ENCODE results near the gene CLP1. TPM values are rescaled to one million over a fixed set of nuclear protein-coding genes. Genes with fewer than 3 reads are reported as not detected.
"Not testable (repeated sequence)": the region's sequence is repeated elsewhere in the genome, so short reads cannot be mapped to it uniquely, and the experiment has no call there.

CLP1 gene
- total and polyA plus RNA-seq, 7 donors = 3.9 to 23.2 (median 13.2) TPM

DNA sequence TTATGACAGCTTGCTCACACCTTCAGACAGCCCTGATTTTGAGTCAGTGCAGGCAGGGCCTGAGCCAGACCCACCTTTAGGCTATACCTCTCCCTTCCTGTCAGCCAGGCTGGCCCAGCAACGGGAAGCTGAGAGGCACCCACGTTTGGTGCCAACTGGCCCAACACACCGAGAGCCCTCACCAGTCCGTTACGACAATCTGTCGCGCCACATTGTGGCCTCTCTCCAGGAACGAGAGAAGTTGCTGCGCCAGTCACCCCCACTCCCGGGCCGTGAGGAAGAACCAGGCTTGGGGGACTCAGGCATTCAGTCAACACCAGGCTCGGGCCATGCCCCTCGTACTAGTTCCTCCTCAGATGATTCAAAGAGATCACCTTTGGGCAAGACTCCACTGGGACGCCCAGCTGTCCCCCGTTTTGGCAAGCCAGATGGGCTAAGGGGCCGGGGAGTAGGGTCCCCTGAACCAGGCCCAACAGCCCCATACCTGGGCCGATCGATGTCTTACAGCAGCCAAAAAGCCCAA is 41.3 kb downstream of the CLP1 start:
- TF ChIP-seq, protein P1, sequence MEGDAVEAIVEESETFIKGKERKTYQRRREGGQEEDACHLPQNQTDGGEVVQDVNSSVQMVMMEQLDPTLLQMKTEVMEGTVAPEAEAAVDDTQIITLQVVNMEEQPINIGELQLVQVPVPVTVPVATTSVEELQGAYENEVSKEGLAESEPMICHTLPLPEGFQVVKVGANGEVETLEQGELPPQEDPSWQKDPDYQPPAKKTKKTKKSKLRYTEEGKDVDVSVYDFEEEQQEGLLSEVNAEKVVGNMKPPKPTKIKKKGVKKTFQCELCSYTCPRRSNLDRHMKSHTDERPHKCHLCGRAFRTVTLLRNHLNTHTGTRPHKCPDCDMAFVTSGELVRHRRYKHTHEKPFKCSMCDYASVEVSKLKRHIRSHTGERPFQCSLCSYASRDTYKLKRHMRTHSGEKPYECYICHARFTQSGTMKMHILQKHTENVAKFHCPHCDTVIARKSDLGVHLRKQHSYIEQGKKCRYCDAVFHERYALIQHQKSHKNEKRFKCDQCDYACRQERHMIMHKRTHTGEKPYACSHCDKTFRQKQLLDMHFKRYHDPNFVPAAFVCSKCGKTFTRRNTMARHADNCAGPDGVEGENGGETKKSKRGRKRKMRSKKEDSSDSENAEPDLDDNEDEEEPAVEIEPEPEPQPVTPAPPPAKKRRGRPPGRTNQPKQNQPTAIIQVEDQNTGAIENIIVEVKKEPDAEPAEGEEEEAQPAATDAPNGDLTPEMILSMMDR (IDR thresholded peaks at IDR 0.05) = no peak
- TF ChIP-seq EP300 (IDR thresholded peaks at IDR 0.05) (no peak), POLR2AphosphoS5 (IDR thresholded peaks at IDR 0.05) (no peak), POLR2A (IDR thresholded peaks at IDR 0.05) (no peak)
- intact Hi-C loops (cut with DNase I) = no loop called here

DNA sequence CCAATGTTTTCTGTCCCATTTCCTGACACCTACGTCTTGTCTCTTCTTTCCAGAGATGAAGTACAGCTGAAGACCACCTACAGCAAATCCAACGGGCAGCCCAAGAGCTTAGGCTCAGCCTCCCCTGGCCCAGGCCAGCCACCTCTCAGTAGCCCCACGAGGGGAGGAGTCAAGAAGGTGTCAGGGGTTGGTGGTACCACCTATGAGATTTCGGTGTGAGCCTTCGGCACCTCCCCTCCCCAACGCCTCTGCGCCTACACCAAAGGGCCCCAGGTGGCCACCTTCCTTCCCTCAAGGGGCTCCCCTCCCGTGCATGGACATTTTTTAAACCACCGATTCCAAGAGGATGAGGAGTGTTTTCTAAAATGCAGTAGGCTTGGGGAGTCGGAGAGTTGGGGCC is 42.3 kb downstream of the CLP1 start:
- intact Hi-C loops (cut with DNase I) = no loop called here
- Histone ChIP-seq H3K27ac (no peak overlapping the region), H3K36me3 (peaks cover 33 to 94% (median 61%) of the 10 kb centered on the region in 4 donors), H3K4me3 (no peak overlapping the region), H3K4me1 (no peaks in the 10 kb centered on the region), H3K27me3 (no peaks in the 10 kb centered on the region), H3K9me3 (no peaks in the 10 kb centered on the region)
- no peak for TF ChIP-seq POLR2A (IDR thresholded peaks at IDR 0.05)
- no peak for TF ChIP-seq POLR2AphosphoS5 (IDR thresholded peaks at IDR 0.05)
- no peak for TF ChIP-seq EP300 (IDR thresholded peaks at IDR 0.05)
- TF ChIP-seq, protein P1 (IDR thresholded peaks at IDR 0.05) = no peak
- WGBS, 2 donors = 90 to 92% methylated on average over 10 of the region's 10 CpGs
- DNase-seq = no peak

More for the DNA sequence above, 41.3 kb downstream of the CLP1 start:
- Histone ChIP-seq H3K9me3 (no peaks in the 10 kb centered on the region), H3K36me3 (peaks cover 42 to 94% (median 63%) of the 10 kb centered on the region in 4 donors), H3K4me3 (no peak overlapping the region), H3K27ac (no peak overlapping the region), H3K27me3 (no peaks in the 10 kb centered on the region), H3K4me1 (no peaks in the 10 kb centered on the region)
- WGBS, 2 donors = 92 to 95% methylated on average over 18 of the region's 18 CpGs
- no peak for DNase-seq

DNA sequence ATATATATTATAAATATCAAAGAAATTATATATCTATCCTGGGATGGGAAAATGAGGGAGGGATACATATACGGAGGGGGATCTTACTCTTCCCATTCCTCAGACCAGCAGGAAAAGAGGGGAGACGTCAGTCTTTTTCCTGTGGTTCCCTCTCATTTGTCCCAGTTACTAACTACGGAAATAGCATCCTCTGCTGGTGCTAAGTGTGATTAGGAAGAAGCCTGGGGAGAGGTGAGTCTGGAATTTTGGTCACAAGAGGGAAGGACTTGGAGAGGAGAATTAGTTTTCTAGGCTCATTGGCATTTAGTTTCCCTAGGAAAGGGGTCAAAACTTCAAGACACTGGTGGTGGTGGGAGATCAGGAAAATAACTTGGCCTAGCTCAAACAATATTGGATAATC is 42.9 kb downstream of the CLP1 start:
- DNase-seq = no peak
- peaks cover 27 to 92% (median 58%) of the 10 kb centered on the region in 4 donors for H3K36me3 ChIP-seq
- H3K27ac ChIP-seq = no peak overlapping the region
- no peaks in the 10 kb centered on the region for H3K9me3 ChIP-seq
- TF ChIP-seq EP300 (IDR thresholded peaks at IDR 0.05) = no peak
- TF ChIP-seq, protein P1 (IDR thresholded peaks at IDR 0.05) = no peak
- no peak for TF ChIP-seq POLR2A (IDR thresholded peaks at IDR 0.05)
- no peak for TF ChIP-seq POLR2AphosphoS5 (IDR thresholded peaks at IDR 0.05)
- H3K4me1 ChIP-seq = no peaks in the 10 kb centered on the region
- no peak overlapping the region for H3K4me3 ChIP-seq
- intact Hi-C loops (cut with DNase I) = no loop called here
- WGBS, 2 donors = 77 to 83% methylated on average over 3 of the region's 3 CpGs
- H3K27me3 ChIP-seq = no peaks in the 10 kb centered on the region

DNA sequence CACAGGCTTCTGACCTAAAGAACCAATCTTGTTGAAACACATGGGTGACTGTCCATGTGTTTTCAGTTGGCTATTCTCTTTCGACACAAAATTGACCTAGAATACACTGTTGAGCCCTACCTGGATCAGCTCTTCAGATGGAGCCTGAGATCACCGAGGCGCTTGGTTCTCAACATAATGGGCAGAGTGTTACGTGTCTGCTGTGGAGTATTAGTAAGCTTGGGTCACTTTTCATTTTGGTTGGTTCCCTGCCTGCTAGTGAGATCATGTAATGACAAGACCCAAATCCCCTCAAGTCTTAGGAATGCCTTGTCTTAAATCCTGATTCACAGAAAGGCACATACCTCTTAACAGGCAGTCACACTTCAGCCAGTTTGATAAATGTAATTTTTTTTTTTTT is 45.8 kb downstream of the CLP1 start:
- peaks cover 9 to 69% (median 37%) of the 10 kb centered on the region in 4 donors for H3K36me3 ChIP-seq
- no peaks in the 10 kb centered on the region for H3K4me1 ChIP-seq
- H3K9me3 ChIP-seq = no peaks in the 10 kb centered on the region
- no peak overlapping the region for H3K27ac ChIP-seq
- no peak for DNase-seq
- intact Hi-C loops (cut with DNase I) = no loop called here
- WGBS, 2 donors = 95 to 97% methylated on average over 4 of the region's 4 CpGs
- no peak overlapping the region for H3K4me3 ChIP-seq
- no peaks in the 10 kb centered on the region for H3K27me3 ChIP-seq
- TF ChIP-seq POLR2A (IDR thresholded peaks at IDR 0.05) = no peak
- no peak for TF ChIP-seq POLR2AphosphoS5 (IDR thresholded peaks at IDR 0.05)

DNA sequence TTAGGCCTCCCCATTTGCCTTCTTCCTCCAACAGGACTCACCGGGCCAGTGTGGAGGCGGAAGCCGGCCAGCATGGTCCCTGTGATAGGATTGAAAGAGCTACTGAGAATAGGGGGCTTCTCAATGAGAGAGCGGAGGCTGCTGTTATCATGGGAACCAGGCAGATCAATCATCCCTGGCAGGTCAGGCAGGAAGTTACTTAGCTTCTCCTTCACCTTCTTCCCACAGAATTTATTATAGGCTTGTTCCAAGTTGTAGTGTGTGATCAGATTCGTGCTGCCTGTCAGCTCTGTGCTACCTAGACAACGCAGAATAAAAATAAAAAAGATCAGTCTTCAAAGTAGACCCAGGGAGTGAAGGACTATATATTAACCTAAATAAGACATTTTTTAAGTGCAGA is 47.4 kb downstream of the CLP1 start:
- Histone ChIP-seq H3K9me3 (no peaks in the 10 kb centered on the region), H3K27ac (no peak overlapping the region), H3K27me3 (no peaks in the 10 kb centered on the region), H3K36me3 (peaks cover 0 to 58% (median 21%) of the 10 kb centered on the region in 4 donors), H3K4me3 (no peak overlapping the region), H3K4me1 (peaks cover 0 to 3% (median 0%) of the 10 kb centered on the region in 4 donors)
- TF ChIP-seq EP300 (IDR thresholded peaks at IDR 0.05) (no peak), POLR2AphosphoS5 (IDR thresholded peaks at IDR 0.05) (no peak), POLR2A (IDR thresholded peaks at IDR 0.05) (no peak)
- TF ChIP-seq, protein P1 (IDR thresholded peaks at IDR 0.05) = no peak
- no peak for DNase-seq
- intact Hi-C loops (cut with DNase I) = no loop called here
- 93 to 96% methylated on average over 6 of the region's 6 CpGs for WGBS, 2 donors

DNA sequence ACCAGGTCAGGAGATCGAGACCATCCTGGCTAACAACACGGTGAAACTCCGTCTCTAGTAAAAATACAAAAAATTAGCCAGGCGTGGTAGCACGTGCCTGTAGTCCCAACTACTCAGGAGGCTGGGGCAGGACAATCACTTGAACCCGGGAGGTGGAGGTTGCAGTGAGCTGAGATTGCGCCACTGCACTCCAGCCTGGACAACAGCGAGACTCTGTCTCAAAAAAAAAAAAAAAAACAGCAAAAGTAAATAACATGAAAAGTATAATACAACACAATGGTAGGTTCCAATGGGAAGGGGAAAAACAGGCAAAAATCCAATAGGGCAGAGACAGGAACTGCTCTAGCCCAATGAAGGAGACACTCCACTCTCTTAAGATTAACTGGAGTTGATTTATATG is 47.9 kb downstream of the CLP1 start:
- H3K9me3 ChIP-seq; intact Hi-C loops (cut with DNase I); H3K4me1 ChIP-seq; H3K27me3 ChIP-seq; H3K27ac ChIP-seq; DNase-seq; H3K4me3 ChIP-seq: not testable (repeated sequence)
- peaks cover 0 to 53% (median 17%) of the 10 kb centered on the region in 4 donors for H3K36me3 ChIP-seq
- 93 to 96% methylated on average over 8 of the region's 8 CpGs for WGBS, 2 donors
